ENCODE measurements around the gene UBE2L5. TPM values are rescaled to one million over a fixed set of nuclear protein-coding genes. Genes with fewer than 3 reads are reported as not detected.
"Not testable (repeated sequence)": the region's sequence is repeated elsewhere in the genome, so short reads cannot be mapped to it uniquely, and the experiment has no call there.

Gene UBE2L5
- polyA plus RNA-seq, 4 donors = 0.26 to 0.60 (median 0.54) TPM

DNA sequence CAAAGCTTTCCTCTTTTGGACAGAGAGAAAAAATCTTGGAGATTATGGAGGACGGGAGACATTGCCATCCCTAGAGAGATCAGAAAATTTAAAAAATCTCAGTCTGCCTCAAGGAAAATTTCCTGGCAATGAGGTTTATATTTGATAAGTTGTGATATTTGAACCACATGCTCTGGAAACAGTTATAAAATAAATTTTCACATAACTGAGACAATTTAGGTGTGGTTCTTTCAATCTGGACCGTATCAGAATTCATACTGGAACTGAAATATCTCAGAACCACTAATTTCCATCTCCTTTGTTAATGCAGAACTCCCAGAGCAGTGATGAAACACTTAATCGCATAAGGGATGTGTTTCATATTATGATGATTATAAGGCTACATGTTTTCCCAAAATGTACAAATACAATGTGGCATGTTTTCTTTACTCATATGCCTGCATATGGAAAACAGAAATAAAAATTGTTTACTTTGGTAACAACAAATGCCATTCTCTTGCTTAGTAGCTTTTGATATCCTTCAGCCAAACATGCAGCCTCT is 13.7 kb downstream of the UBE2L5 start:
- DNase-seq (ENCODE audit: low read depth in 4 of 4, low spot score in 3 of 4) = no peak

DNA sequence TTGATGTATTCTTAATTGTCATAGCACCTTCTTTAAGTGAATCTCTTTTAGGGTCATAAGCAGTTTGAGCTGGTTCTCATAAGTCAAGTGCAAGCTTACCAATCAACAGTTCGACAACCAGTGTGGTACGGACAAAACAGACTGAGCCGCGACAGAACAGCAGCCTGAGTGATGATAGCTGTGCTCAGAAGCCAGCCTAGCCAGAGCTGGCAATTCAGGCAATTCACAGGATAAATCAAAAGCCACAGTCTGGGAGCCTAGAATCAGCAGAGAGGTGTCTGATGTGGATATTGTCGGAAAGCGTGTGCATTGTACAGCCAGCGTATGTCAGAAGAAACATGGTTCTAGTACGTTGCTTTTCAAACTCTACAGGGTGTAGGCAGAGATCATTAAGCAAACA is 14.9 kb downstream of the UBE2L5 start:
- no peak for DNase-seq (ENCODE audit: low read depth in 4 of 4, low spot score in 3 of 4)

DNA sequence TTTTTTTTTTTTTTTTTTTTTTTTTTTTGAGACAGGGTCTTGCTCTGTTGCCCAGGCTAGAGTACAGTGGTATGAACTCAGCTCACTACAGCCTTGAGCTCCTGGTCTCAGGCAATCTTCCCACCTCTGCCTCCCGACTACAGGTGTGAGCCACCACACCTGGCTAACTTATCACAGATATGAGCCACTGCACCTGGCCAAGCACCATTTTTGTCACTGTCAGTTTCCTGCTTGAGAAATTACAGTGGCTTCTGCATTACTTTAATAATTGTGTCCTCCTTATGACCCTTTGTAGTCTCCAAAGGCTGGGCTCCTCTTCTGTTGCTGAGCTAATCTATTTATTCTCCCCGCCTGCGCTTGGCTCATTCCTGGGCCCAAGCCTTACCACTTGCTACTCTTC is 16.0 kb downstream of the UBE2L5 start:
- no peak for DNase-seq (ENCODE audit: low read depth in 4 of 4, low spot score in 3 of 4)

DNA sequence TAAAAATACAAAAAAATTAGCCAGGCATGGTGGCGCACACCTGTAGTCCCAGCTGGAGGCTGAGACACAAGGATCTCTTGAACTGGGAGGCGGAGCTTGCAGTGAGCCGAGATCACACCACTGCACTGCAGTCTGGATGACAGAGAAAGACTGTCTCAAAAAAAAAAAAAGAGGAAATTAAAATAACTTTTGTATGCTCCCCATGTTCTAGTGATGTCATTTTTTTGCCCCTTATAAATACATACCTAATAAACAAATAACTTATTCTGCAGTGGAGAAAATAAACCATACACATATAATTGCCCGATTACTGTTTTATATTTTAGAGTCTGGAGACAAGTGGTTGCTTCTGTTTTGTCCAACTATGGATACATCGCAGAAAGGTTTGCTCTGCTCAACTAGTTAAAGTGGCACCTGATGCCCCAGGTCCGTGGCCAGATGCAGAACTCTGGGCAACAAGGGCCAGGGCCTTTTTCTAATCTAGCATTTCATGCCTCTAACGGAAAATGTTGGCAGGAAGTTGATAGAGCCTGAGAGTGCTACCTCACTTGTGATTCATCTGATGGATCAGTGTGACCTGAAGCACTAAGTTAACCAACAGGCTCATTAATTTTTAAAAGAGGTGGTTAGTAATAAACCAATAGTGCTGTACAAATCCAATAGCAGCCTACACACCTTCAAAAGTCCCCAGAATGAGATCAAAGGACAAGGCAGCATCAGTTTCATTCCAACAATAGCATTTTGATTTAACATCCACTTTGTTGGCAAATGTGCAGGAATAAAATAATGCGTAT is 18.8 kb downstream of the UBE2L5 start:
- DNase-seq (ENCODE audit: low read depth in 4 of 4, low spot score in 3 of 4) = no peak

DNA sequence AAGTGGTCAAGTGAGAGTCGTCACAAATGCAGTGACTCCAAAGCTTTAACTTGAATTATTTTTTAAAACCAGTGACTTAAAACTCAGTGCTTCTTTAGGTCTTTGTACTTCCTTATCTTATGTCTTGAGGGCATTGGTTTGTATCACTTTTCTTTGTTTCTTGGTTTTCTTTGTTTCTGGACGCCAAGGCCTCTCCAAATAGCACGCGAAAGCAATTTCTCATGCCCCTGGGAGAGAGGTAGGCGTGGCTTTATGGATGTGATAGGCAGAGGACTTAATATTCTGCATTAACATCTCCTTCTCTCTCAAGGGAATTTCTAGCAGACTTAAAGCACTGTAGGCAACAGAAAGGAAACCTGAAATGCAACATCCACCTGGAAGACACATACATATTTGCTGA is 20.6 kb downstream of the UBE2L5 start:
- no peak for DNase-seq (ENCODE audit: low read depth in 4 of 4, low spot score in 3 of 4)

DNA sequence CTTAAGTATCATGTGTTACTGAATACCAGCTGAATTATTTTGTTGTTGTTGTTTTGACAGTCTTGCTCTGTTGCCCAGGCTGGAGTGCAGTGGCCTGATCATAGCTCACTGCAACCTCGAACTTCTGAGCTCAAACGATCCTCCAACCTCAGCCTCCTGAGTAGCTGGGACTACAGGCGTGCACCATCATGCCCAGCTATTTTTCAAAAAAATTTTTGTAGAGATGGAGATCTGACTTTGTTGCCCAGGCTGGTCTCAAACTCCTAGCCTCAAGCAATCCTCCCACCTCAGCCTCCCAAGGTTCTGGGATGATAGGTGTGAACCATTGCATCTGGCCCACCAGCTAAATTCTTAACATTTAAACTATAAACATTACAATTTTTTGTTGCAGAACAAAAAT is 21.2 kb downstream of the UBE2L5 start:
- DNase-seq (ENCODE audit: low read depth in 4 of 4, low spot score in 3 of 4) = not testable (repeated sequence)

DNA sequence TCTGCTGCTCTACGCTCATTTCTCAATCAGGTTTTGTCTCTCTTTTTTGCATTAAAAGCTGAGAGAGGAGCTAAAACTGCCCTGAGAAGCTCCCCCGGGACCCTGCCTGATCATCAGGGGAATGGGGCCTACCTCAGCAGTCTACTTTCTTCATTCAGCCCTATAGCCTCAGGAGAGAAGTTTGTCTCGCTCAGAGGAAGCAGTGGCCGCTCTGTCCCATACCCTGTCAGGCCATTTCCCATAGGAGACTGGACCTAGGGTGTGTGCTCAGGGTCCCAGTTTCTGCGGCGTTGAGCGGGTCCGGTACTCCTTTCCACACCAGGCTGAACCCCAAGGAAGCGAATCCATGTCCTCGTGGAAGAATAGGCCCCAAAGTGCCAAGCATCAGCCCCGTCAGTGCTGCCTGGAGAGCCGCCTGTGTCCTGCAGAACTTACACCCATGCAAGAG is 21.7 kb downstream of the UBE2L5 start:
- DNase-seq (ENCODE audit: low read depth in 4 of 4, low spot score in 3 of 4) = no peak

DNA sequence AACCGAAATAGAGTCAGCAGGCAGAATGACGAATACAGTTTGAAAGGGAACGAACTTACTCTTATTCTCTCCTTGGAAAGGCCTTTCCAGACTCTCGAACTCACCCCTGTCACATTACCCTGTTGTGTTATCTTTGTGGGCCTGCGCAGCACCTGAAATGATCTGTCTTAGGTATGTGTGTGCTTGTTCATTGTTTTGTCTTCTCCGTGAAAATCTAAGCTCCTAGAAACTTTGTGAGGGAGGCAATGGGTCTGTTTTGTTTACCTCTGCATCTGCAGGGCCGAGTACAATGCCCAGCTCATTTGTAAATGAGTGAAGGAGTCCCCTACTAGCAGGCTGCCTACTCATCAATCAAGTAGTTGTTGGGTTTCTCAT is 23.8 kb downstream of the UBE2L5 start:
- DNase-seq (ENCODE audit: low read depth in 4 of 4, low spot score in 3 of 4) = no peak

DNA sequence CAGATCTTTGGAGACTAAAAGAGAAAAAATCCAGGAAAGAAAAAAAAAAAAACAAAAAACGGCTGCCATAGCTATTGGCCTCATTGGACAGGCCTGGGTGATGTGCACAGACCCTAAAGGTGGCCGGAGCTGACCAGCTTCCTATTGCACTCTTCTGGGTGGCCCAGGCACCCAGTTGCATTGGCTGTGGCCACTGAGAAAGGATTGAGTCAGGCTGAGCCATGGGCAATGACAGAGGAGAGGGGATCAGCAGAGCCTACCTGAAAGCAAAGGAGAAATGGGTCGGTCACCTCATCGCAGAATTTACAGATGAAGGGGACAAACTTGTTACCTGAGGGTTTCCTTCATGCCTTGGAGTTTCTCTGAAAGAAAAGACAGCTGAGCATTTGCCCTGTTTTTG is 26.1 kb downstream of the UBE2L5 start:
- no peak for DNase-seq (ENCODE audit: low read depth in 4 of 4, low spot score in 3 of 4)

DNA sequence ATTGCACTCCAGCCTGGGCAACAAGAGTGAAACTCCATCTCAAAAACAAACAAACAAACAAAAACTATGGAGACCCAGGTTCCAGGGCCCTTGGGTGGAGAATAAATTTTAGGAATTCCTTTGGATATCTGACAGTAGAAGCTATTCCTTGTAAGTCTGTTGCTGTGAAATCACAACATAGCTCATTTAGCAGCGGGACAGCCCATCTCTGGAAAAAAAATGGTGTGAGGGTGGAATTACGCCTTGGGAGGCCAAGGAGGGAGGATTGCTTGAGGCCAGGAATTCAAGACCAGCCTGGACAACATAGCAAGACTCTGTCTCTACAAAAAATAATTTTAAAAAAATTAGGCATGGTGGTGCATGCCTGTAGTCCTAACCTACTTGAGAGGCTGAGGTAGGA is 27.8 kb downstream of the UBE2L5 start:
- no peak for DNase-seq (ENCODE audit: low read depth in 4 of 4, low spot score in 3 of 4)

DNA sequence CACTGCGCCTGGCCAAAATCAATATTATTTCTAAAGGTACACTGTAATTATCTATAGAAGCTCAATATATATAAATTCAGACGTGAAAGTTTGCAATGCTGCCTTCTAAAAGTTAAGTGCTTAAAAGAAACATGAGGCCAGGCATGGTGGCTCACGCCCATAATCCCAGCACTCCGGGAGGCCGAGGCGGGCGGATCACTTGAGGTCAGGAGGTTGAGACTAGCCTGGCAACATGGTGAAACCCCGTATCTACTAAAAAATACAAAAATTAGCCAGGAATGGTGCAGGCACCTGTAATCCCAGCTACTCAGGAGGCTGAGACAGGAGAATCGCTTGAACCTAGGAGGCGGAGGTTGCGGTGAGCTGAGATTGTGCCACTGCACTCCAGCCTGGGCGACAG is 29.2 kb downstream of the UBE2L5 start:
- DNase-seq (ENCODE audit: low read depth in 4 of 4, low spot score in 3 of 4) = not testable (repeated sequence)

DNA sequence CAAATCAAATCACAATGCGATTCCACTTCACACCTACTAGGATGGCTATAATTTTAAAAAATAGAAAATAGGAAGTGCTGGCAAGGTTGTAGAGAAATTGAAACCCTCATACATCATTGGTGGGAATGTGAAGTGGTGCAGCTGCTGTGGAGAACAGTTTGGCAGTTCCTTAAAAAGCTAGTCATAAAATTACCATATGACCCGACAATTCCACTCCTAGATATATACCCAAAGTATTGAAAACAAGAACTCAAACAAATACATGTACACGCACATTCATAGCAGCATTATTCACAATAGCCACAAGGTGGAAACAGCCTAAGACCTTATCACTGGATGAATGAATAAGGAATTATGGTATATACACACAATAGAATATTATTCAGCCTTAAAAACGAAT is 31.4 kb downstream of the UBE2L5 start:
- DNase-seq (ENCODE audit: low read depth in 4 of 4, low spot score in 3 of 4) = no peak

DNA sequence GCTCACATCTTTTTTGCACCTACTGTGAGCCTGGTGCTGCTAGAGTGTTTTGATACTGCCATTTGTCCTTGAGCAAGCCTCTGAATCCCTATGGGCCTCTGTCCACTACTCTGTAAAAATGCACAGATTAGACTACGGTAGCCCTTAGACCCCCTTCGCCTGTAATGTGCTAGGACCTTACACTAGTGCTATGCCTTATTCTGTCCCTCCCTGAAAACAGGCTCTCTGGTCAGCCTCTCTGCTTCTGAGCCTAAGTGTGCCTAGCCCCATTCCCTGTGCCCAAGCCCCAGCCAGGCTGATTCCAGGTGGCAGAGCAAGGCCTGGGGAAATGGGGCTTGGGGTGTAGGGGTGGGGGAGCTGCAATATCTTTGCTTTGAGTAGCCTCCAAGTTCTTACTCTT is 32.7 kb downstream of the UBE2L5 start:
- no peak for DNase-seq (ENCODE audit: low read depth in 4 of 4, low spot score in 3 of 4)

DNA sequence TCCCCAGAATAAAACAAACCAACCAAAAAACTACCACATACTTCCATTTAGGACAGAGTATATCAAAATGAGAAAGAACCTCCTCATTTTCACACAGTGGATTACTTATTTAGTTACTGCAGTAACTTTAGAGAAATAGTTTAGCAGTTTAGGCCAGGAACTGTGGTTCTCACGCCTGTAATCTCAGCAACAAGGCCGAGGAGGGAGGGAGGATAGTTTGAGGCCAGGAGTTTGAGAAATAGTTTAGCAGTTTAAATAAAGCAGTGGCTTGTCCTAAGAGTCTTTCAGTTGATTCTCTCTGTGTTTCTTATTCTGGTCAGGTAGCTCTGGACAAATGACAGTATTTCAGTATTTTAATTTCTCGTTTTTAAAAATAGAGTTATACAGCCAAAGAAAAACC is 34.0 kb downstream of the UBE2L5 start:
- DNase-seq (ENCODE audit: low read depth in 4 of 4, low spot score in 3 of 4) = no peak

DNA sequence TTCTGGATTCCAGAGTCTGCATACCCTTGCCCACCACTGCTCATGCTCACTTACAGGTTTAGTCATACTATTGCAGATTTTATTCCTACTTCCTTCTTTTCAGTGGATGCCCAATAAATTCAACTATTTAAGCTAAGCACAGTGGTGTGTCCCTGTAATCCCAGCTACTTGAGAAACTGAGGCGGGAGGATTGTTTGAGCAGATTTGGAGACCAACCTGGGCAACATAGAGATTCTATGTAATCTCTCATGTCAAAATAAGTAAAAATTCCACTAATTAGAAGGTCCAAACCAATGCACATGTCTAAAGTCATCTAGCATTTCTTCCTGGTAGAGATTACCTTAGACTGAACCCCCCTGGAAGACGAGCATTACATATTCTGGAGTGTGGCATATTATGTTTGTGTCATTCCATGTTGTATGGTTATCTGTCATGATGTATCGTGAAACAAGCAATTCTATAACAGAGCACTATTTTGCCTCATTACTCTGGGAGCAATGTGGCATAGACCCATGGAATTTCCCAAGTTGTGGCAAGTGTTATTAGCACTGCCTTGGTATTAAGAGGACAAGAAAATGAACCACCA is 35.1 kb downstream of the UBE2L5 start:
- DNase-seq (ENCODE audit: low read depth in 4 of 4, low spot score in 3 of 4) = no peak

DNA sequence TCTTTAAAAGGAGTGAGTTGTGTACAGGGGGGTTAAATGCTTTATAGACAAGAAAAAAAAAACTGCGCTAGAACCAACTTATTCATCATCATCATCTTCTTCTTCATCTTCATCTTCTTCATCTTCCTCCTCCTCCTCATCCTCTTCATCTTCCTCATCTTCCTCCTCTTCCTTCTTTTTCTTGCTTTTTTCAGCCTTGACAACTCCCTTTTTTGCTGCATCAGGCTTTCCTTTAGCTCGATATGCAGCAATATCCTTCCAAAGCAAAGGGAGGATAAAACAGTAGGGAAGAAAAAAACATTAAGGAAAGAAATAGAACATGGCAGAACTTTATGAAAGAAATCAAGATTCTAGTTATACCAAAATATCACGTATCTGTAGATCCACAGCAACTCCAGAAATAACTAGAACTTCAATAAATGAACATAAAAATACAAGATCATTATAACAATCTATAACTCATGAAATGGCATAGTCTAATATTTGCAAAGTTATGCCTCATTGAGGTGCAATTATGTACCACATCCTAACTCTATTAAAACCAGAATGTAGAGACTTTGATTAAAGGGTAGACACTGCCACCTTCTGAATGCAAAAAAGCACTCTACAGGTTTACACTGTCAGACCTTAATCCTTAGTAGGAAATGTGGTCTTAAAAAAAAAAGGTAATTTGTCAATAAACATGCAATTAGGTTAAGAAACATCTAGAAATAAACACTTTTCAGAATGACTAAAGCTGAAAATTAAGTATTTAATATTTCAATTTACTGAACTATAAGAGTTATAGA is 39.2 kb downstream of the UBE2L5 start:
- DNase-seq (ENCODE audit: low read depth in 4 of 4, low spot score in 3 of 4) = not testable (repeated sequence)

DNA sequence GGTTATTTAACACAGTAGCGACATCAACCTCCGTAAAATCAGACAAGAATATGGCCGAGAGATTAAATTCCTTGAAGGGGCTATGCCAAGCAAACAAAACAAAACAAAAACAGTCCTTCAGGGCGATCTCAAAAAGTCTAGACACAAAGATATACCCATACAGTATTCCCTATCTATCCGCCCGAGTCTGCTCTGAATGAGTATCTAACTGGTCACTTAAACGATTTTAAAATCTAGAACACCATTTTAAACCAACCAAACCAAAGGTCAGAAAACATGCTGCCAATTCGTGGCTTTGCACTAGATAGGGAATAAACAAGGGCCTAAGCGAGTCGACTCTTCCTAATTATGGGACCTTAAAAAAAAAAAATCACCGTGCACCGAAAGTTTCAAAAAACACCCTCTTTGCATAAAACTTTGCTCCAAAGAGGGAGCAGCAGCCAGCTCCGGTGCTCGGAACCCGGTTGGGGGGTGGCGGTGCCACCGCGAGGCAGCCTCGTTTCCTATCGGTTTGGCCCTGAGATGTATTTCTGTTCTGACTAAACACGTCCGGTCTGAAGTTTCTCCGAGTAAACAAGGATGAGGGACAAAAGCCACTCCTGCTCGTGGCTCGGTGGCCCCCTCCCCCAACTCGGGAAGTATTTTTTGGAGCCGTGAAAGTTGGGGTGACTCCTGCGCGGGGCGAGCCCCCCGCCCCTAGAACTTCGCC is 41.6 kb downstream of the UBE2L5 start:
- peak in 2 of 4 donors; percentile 48 to 59 for DNase-seq (ENCODE audit: low read depth in 4 of 4, low spot score in 3 of 4)

DNA sequence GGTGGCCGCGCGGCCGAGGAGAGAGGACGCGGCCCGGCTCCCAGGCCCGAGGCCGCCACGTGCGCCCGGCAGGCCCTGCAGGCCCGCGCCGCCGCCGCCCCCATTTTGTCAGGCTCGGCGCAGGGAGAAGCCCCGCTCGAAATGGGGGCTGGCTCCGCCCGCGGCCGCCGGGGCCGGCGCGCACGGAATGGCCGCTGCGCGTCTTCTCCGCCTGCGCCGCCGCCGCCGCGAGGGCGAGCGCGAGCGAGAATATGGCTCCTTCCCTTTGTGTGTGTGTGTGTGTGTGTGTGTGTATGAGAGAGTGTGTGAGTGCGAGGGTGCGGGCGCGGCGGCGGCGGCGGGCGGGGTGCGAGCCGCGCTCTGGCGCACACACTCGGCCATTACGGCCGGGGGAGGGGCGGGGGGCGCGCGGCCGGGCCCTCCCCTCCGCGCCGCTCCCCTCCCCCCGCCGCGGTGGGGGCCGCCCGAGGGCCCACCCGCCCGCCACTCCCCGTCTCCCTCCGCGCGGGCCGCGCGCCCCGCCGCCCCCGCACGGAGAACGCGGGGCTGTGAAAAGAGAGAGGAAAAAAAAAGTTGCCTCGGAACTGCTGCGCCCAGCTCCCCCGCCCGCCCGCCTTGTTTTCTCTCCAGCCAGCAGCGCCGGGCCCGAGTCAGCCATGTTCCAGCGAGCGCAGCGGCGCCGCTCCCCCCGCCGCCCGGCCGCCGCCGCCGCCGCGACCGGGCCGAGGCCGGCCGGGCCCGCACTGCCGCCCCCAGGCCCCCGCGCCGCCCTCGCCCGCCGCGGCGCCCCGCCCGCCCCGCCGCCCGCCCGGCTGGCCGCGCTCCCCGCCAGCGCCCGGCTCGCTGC is 42.4 kb downstream of the UBE2L5 start:
- DNase-seq (ENCODE audit: low read depth in 4 of 4, low spot score in 3 of 4) = peak in 3 of 4 donors; percentile 68 to 74 (median 68)

DNA sequence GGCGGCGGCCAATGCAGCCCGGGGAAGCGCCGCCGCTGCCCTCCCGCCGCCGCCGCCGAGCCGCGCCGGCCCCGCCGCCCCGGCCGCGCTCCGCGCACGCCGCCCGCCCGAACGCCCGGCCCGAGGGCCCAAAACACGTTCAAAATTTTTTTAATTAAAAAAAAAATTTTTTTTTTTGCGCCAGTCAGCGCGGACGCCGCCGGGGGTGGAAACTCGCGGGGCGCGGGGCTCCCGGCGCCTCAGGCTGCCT is 43.0 kb downstream of the UBE2L5 start:
- DNase-seq (ENCODE audit: low read depth in 4 of 4, low spot score in 3 of 4) = no peak

Data from left renal pelvis (tissue), 4 donors.